Measurements from ENCODE around the gene REC8.

- TF ChIP-seq POLR2A (IDR thresholded peaks at IDR 0.05), result no peak
- TF ChIP-seq CTCF (IDR thresholded peaks at IDR 0.05), result no peak
These were observed 7.3 kb upstream of the REC8 start for GRCh38 chr14:24164518-24164991.
